Lung (tissue), 12 donors: ENCODE results near the gene CYS1. TPM values are rescaled to one million over a fixed set of nuclear protein-coding genes. Genes with fewer than 3 reads are reported as not detected.

Source experiments
- ATAC-seq: fragments of 200-7000 bp; cut with Tn5 transposase; one replicate; pipeline ENCODE4 v1.9.1; 2020; ENCODE audit warnings: moderate number of reproducible peaks; ENCODE audit not compliant: insufficient read depth, low FRiP score
- DNase-seq, 3 donors: peaks; one replicate each; pipeline ENCODE4 v3.0.0-alpha.2; 2013 to 2017
- H3K27ac ChIP-seq, 2 donors: one replicate each; pipeline ENCODE4 v1.5.1; 2013; ENCODE audit warnings: mild to moderate bottlenecking in 2 of 2, moderate library complexity in 2 of 2, control low read depth in 1 of 2, inconsistent platforms in 1 of 2, low read depth in 1 of 2, low read length in 1 of 2
- H3K27me3 ChIP-seq, 3 donors: one replicate each; pipeline ENCODE4 v1.5.1; 2013; ENCODE audit warnings: low read length in 2 of 3; ENCODE audit not compliant: control insufficient read depth in 3 of 3, insufficient read depth in 3 of 3
- H3K36me3 ChIP-seq, 4 donors: one replicate each; pipeline ENCODE4 v1.5.1; 2013; ENCODE audit warnings: low read length in 4 of 4, mild to moderate bottlenecking in 1 of 4, moderate library complexity in 1 of 4; ENCODE audit not compliant: control insufficient read depth in 4 of 4, insufficient read depth in 4 of 4
- H3K4me1 ChIP-seq, 5 donors: one replicate each; pipeline ENCODE4 v1.5.1; 2013; ENCODE audit warnings: low read length in 5 of 5, mild to moderate bottlenecking in 2 of 5, moderate library complexity in 1 of 5; ENCODE audit not compliant: control insufficient read depth in 5 of 5, insufficient read depth in 5 of 5
- H3K4me3 ChIP-seq: one replicate; pipeline ENCODE4 v1.5.1; 2013; ENCODE audit warnings: mild to moderate bottlenecking, control low read depth, moderate library complexity
- H3K9ac ChIP-seq, 2 donors: one replicate each; pipeline ENCODE4 v1.5.1; 2013; ENCODE audit warnings: low read length in 2 of 2, control low read depth in 1 of 2; ENCODE audit not compliant: insufficient read depth in 1 of 2
- H3K9me3 ChIP-seq, 4 donors: one replicate each; pipeline ENCODE4 v1.5.1; 2013; ENCODE audit warnings: low read length in 3 of 4, mild to moderate bottlenecking in 1 of 4, moderate library complexity in 1 of 4; ENCODE audit not compliant: control insufficient read depth in 4 of 4, insufficient read depth in 3 of 4
- CTCF ChIP-seq: IDR thresholded peaks from 2 replicates; pipeline ENCODE4 v1.5.1; 2012; ENCODE audit warnings: mild to moderate bottlenecking; ENCODE audit errors: control extremely low read depth, extremely low read depth
- WGBS, 2 donors: extraction: QIAGEN DNeasy Blood & Tissue Kit; methylation state at CpG; one replicate each; pipeline ENCODE4 v1.1.7; 2013; 5-methylcytosine and 5-hydroxymethylcytosine counted together
- polyA plus RNA-seq, 2 donors: library from polyadenylated mRNA; stranded (reverse); fragments of 200-250 nt; gene quantifications; one replicate each; pipeline ENCODE4 v1.2.1, GENCODE V29; 2013
- total RNA-seq, 2 donors: library from RNA; depleted of rRNA in 1 of 2; stranded (reverse); fragments of >200 nt in 1 of 2; gene quantifications; one replicate each; pipeline ENCODE4 v1.2.1, GENCODE V29; 2014 to 2021
- donor health status: control.
- donor health status: control.
- donor health status: Bipolar disorder and iron deficiency.
- donor health status: healthy.
- donor health status: DM: yes; HTN: yes; CAD: no.

CYS1 gene
- total and polyA plus RNA-seq, 4 donors = 0.35 to 5.1 (median 1.0) TPM

GRCh38 chr2:10064932-10065772 is 15.1 kb downstream of the CYS1 start:
- peaks cover 0 to 7% (median 0%) of the 10 kb centered on the region in 5 donors for H3K4me1 ChIP-seq
- TF ChIP-seq CTCF = no peak
- H3K27ac ChIP-seq = no peak overlapping the region
- H3K36me3 ChIP-seq = no peaks in the 10 kb centered on the region
- ATAC-seq (no peak), DNase-seq (no peak)
- no peak overlapping the region for H3K4me3 ChIP-seq
- no peak overlapping the region for H3K9ac ChIP-seq
- peaks cover 0 to 3% (median 0%) of the 10 kb centered on the region in 4 donors for H3K9me3 ChIP-seq
- no peaks in the 10 kb centered on the region for H3K27me3 ChIP-seq
- 85% methylated on average over 18 of the region's 18 CpGs for WGBS, 2 donors

- no peak for DNase-seq
These were observed 16.6 kb downstream of the CYS1 start for GRCh38 chr2:10063566-10063965.

GRCh38 chr2:10062931-10063365 is 17.3 kb downstream of the CYS1 start:
- peaks cover 0 to 3% (median 0%) of the 10 kb centered on the region in 4 donors for H3K9me3 ChIP-seq
- no peak for DNase-seq
- no peaks in the 10 kb centered on the region for H3K27me3 ChIP-seq
- ATAC-seq = no peak
- no peak overlapping the region for H3K9ac ChIP-seq
- H3K4me1 ChIP-seq = peaks cover 0 to 16% (median 2%) of the 10 kb centered on the region in 5 donors
- H3K27ac ChIP-seq = no peak overlapping the region
- no peaks in the 10 kb centered on the region for H3K36me3 ChIP-seq
- H3K4me3 ChIP-seq = no peak overlapping the region
- no peak for TF ChIP-seq CTCF
- WGBS, 2 donors = 72 to 81% methylated on average over 10 of the region's 10 CpGs

More at GRCh38 chr2:10063566-10063965, 16.6 kb downstream of the CYS1 start:
- Histone ChIP-seq H3K36me3 (no peaks in the 10 kb centered on the region), H3K4me1 (peaks cover 0 to 13% (median 0%) of the 10 kb centered on the region in 5 donors), H3K9ac (no peak overlapping the region), H3K27me3 (no peaks in the 10 kb centered on the region), H3K4me3 (no peak overlapping the region), H3K27ac (no peak overlapping the region), H3K9me3 (peaks cover 0 to 3% (median 0%) of the 10 kb centered on the region in 4 donors)
- TF ChIP-seq CTCF = no peak
- no peak for ATAC-seq
- 94 to 97% methylated on average over 9 of the region's 9 CpGs for WGBS, 2 donors
